K562 (cell line): Measurements from ENCODE around the gene HRH1. TPM values are rescaled to one million over a fixed set of nuclear protein-coding genes. Genes with fewer than 3 reads are reported as not detected.

Experiments used
- E4F1 ChIP-seq: fragments of 250-450 bp; sonication (Bioruptor Pico); IDR thresholded peaks from 2 replicates; pipeline ENCODE4 v1.5.0; 2021; ENCODE audit warnings: mild to moderate bottlenecking, borderline replicate concordance
- HNRNPUL1 ChIP-seq: fragments of 200-400 bp; formaldehyde crosslinking; IDR thresholded peaks from 2 replicates; pipeline ENCODE4 v1.6.1; 2017; ENCODE audit warnings: low read length
- JUN ChIP-seq, 2 experiments: sonication (generic) in 1 of 2; formaldehyde crosslinking in 1 of 2; IDR thresholded peaks; 2 replicates each; pipeline versions ENCODE4 v1.6.1 to v1.8.0; 2012 to 2022; ENCODE audit warnings: borderline replicate concordance in 2 of 2, mild to moderate bottlenecking in 2 of 2, improper control_type of control experiment in 1 of 2, low read depth in 1 of 2, low read length in 1 of 2, missing genetic modification reagents in 1 of 2
- MGA ChIP-seq: fragments of 450-650 bp; IDR thresholded peaks from 2 replicates; pipeline ENCODE4 v1.6.1; 2016; ENCODE audit warnings: mild to moderate bottlenecking, moderate library complexity
- PTRF ChIP-seq: fragments of 450-650 bp; IDR thresholded peaks from 2 replicates; pipeline ENCODE4 v1.6.1; 2016; ENCODE audit warnings: mild to moderate bottlenecking, missing genetic modification characterization, missing compliant biosample characterization
- YBX1 ChIP-seq: fragments of 450-650 bp; IDR thresholded peaks from 2 replicates; pipeline ENCODE4 v1.7.1; 2016; ENCODE audit warnings: mild to moderate bottlenecking
- ZNF124 ChIP-seq: sonication (generic); formaldehyde crosslinking; IDR thresholded peaks from 2 replicates; pipeline ENCODE4 v1.8.1; 2022; ENCODE audit warnings: missing genetic modification reagents
- polyA plus RNA-seq, 8 experiments: library from polyadenylated mRNA; depleted of rRNA in 4 of 8; stranded (reverse) in 5 of 8; unstranded in 3 of 8; fragments of >200 nt; fragmentation: Nextera tagmentation in 2 of 8; fragmentation: Illumina TruSeq in 1 of 8; extraction: Ambion mirVana in 2 of 8; extraction: Trizol in 1 of 8; gene quantifications; 2 replicates each; pipeline versions ENCODE4 v1.2.1 to v1.2.3, GENCODE V29; 2011 to 2014; ENCODE audit warnings: inconsistent platforms in 1 of 8, missing spikeins in 1 of 8
- total RNA-seq, 7 experiments: library from RNA; depleted of rRNA in 6 of 7; stranded (reverse); fragments of >200 nt in 6 of 7; fragmentation: Illumina TruSeq in 2 of 7; extraction: Trizol in 2 of 7; gene quantifications; 2 replicates each; pipeline versions ENCODE4 v1.2.1 to v1.2.3, GENCODE V29; 2011 to 2021; ENCODE audit warnings: low replicate concordance in 1 of 7

Gene HRH1
- total and polyA plus RNA-seq, 9 of the 15 experiments (the other 6 are each of a cell fraction or from before 2014, with no cell fraction given) = 0.03 to 0.15 (median 0.06) TPM; not detected in 1

GRCh38 chr3:11204697-11205348, 50.5 kb downstream of the HRH1 start (continued):
- TF ChIP-seq MGA (no peak), JUN (IDR thresholded peaks at IDR 0.05; ENCODE audit: borderline replicate concordance, low read depth, low read length) (no peak), JUN (CRISPR knock-in tag; IDR thresholded peaks at IDR 0.05; ENCODE audit: borderline replicate concordance) (no peak), YBX1 (no peak), E4F1 (no peak), HNRNPUL1 (no peak), ZNF124 (no peak), PTRF (no peak)
